GM19023 (cell line): Measurements from ENCODE around the gene USF2.
A peak's percentile ranks its signal among the peaks of the same experiment; 100 is the strongest.
"Not testable (repeated sequence)": the region's sequence is repeated elsewhere in the genome, so short reads cannot be mapped to it uniquely, and the experiment has no call there.

ENCODE experiments used
- ATAC-seq: cut with Tn5 transposase; IDR thresholded peaks from one replicate; pipeline ENCODE4 v1.9.1; 2021; ENCODE audit warnings: mild to moderate bottlenecking, moderate library complexity; ENCODE audit not compliant: unreplicated experiment

Gene USF2, protein sequence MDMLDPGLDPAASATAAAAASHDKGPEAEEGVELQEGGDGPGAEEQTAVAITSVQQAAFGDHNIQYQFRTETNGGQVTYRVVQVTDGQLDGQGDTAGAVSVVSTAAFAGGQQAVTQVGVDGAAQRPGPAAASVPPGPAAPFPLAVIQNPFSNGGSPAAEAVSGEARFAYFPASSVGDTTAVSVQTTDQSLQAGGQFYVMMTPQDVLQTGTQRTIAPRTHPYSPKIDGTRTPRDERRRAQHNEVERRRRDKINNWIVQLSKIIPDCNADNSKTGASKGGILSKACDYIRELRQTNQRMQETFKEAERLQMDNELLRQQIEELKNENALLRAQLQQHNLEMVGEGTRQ

DNA sequence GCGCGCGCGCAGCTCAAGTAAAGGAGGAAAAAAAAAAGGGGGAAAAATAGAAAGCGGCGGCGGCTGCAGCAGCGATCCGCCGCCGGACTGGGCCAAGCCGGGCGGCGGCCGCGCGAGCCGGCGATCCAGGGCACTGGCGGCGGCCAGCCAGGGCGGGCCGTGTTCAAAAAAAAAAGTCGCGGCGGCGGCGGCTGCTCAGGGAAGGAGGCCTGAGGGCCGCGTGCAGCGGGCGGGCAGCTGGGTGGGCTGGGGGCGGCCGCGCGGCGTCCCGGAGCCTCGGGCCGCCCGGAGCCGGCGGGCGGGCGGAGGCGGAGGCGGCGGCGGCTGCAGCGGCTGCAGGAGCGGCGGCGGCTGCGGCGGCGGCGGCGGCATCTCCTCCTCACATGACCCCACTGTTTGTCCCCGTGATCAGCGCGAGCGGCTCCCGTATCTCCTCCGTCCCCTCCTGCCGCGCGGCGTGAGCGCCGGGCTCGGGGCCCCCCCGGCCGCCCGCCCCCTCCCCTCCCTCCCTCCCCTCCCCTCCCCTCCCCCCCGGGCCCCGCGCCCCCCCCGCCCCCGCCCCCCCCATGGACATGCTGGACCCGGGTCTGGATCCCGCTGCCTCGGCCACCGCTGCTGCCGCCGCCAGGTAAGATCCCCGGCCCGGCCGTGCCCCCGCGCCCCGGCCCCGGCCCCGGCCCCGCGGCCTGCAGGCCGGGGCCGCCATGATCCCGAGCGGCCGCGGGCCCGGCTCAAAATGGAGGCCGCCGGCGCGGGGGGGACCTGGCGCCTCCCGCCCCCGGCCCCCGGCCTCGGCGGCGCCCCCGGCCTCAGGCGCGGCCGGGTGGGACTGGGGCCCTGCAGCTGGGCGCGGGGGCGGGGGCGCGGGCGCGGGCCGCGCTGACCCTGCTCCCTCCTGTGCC is at the start of gene USF2:
Gene USF2 (plus strand): TSS at position 427 of the 902 bp plus-strand sequence. CDS start 140 bp downstream, at position 567.
- ATAC-seq = peak; percentile 35

GRCh38 chr19:35219008-35219407 is 49.8 kb upstream of the USF2 start:
- no peak for ATAC-seq

GRCh38 chr19:35220315-35220921 is 48.3 kb upstream of the USF2 start:
- ATAC-seq = no peak

DNA sequence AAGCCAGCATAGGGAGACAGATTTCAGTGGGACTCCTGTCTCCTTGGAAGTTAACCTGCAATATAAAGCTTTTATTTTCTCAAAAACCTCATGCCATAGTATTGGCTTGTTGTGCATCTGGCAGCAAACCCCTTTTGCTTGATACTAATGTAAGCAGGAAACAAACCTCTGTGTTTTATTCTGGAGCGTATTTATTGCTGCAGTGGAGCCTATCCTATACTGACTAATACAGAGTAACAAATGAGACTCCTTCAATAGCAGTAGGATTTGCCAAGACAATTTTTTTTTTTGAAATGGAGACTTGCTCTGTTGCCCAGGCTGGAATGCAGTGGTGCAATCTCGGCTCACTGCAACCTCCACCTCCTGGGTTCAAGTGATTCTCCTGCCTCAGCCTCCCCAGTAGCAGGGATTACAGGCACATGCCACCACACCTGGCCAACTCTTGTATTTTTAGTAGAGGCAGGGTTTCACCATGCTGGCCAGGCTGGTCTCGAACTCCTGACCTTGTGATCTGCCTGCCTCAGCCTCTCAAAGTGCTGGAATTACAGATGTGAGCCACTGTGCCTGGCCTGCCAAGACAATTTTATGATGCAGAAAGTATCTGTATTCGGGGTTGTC is 47.7 kb upstream of the USF2 start:
- not testable (repeated sequence) for ATAC-seq

GRCh38 chr19:35222373-35223015 is 46.3 kb upstream of the USF2 start:
- no peak for ATAC-seq

DNA sequence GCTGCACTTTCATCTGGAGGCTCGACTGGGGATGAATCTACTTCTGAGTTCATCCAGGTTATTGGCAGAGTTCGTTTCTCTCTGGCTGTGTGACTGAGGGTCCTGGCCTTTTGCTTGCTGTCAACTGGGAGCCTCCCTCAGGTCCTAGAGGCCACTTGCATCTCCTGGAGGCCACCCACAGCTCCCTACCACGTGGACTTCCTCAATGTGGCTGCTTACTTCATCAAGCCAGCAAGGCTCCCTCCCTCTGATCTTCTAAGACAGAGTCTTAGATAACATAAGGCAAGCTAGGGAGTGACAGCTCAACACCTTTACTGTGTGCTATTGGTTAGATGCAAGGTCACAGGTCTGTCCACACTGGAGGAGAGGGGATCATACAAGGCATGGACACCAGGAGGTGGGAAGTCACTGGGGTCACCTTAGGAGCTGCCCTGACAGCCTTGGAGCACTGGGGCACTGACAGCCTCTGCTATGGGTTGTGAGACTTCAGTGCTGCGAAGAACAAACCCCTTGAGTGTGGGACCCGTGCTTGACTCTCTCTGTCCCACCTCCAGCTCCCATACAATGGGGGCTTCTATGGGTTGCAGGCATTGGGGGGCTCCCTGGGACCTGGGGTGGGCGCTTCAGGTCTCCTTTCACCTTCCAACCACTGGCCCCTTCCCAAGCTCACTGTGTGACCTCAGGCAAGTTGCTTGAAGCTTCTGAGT is 45.5 kb upstream of the USF2 start:
- ATAC-seq = no peak

GRCh38 chr19:35223862-35224505 is 44.8 kb upstream of the USF2 start:
- no peak for ATAC-seq

GRCh38 chr19:35224681-35225571 is 43.8 kb upstream of the USF2 start:
- ATAC-seq = no peak

DNA sequence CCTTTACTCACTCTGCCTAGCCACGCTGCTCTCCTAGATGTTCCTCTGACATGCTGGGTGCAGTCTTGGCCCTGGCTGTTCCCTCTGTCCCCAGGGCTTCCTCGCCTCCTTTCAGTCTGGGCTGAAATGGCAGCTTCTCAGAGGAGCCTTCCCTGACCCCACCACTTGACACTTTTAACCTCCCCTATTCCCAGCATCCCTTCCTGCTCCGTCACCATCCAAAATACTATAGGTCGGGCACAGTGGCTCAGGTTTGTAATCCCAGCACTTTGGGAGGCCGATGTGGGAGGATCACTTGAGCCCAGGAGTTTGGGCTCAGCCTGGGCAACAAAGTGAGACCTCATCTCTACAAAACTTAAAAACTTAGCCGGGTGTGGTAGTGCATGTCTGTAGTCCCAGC is 42.8 kb upstream of the USF2 start:
- no peak for ATAC-seq

- ATAC-seq = no peak
These were observed 42.0 kb upstream of the USF2 start for GRCh38 chr19:35226748-35227147.

GRCh38 chr19:35228177-35228930 is 40.4 kb upstream of the USF2 start, which contains the start of gene FAM187B:
Gene FAM187B (minus strand): TSS chr19:35228739. CDS start chr19:35228680, 59 bp downstream.
- ATAC-seq = no peak

- ATAC-seq = no peak
These were observed 39.2 kb upstream of the USF2 start for GRCh38 chr19:35229601-35230000.

DNA sequence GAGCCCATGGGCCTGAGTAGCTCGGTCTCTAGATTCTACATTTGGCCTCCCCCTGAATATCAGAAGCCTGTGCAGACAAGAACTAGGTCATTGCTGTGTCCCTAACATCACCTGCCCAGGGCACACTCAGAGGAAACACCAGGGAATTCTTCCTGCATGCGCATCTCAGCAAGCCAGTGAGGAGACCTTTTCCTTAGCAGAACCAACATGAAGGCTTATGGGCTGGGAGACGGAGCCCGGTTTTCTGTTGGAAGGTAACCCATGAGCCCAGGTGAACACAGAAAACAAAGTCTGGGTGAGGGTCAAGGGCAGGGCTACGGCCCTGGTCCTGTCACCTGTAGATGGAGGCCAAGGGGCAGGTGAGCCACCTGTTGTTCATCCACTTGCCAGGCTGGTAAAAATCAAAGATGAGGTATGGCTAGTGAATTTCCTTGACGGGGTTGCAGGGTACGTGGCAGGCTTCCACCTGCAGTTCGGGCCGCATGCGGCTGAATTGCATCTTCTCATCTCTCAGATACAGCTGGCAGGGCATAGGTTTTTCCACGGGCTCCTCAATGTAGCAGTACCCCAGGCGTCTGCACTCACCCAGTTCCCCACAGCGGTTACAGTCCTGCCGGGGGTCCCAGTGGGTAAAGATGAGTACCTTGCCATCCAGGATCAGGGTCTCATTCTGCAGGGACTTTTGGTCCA is 36.7 kb upstream of the USF2 start:
- ATAC-seq = no peak

GRCh38 chr19:35232912-35233311 is 35.9 kb upstream of the USF2 start:
- ATAC-seq = no peak

GRCh38 chr19:35236638-35237400 is 31.9 kb upstream of the USF2 start:
- ATAC-seq = no peak

- not testable (repeated sequence) for ATAC-seq
These were observed 29.2 kb upstream of the USF2 start for GRCh38 chr19:35239597-35239996.
